Muscle of leg (tissue), 11 donors: ENCODE results near the gene PEX16. TPM values are rescaled to one million over a fixed set of nuclear protein-coding genes. Genes with fewer than 3 reads are reported as not detected.
"Not testable (repeated sequence)": the region's sequence is repeated elsewhere in the genome, so short reads cannot be mapped to it uniquely, and the experiment has no call there.

ENCODE experiments used
- DNase-seq: peaks from one replicate; pipeline ENCODE4 v3.0.0; 2013
- H3K27ac ChIP-seq: one replicate; pipeline ENCODE4 v1.5.1; 2013; ENCODE audit warnings: mild to moderate bottlenecking, low read length, control low read depth
- H3K27me3 ChIP-seq: one replicate; pipeline ENCODE4 v1.6.1; 2013; ENCODE audit warnings: low read length; ENCODE audit not compliant: control insufficient read depth, insufficient read depth
- H3K36me3 ChIP-seq: one replicate; pipeline ENCODE4 v1.6.1; 2013; ENCODE audit warnings: low read length; ENCODE audit not compliant: control insufficient read depth, insufficient read depth
- H3K4me1 ChIP-seq: one replicate; pipeline ENCODE4 v1.6.1; 2013; ENCODE audit warnings: low read length; ENCODE audit not compliant: control insufficient read depth, insufficient read depth
- H3K4me3 ChIP-seq: one replicate; pipeline ENCODE4 v1.5.1; 2013; ENCODE audit warnings: low read length, control low read depth
- H3K9me3 ChIP-seq: replicated peaks from 2 replicates; pipeline ENCODE4 v1.6.1; 2013; ENCODE audit warnings: low read depth, low read length; ENCODE audit not compliant: control insufficient read depth
- WGBS: methylation state at CpG from one replicate; pipeline ENCODE4 v1.1.5; 2013; ENCODE audit warnings: missing lambda C conversion rate; ENCODE audit not compliant: insufficient coverage; 5-methylcytosine and 5-hydroxymethylcytosine counted together
- polyA plus RNA-seq, 8 donors: library from polyadenylated mRNA; unstranded; fragments of 120-200 nt; gene quantifications; one replicate each; pipeline versions ENCODE4 v1.2.1 to v1.2.3, GENCODE V29; 2013; ENCODE audit warnings: inconsistent platforms in 1 of 8, low replicate concordance in 1 of 8; ENCODE audit not compliant: insufficient read length in 8 of 8, insufficient read depth in 1 of 8
- total RNA-seq: library from RNA; stranded (reverse); fragments of 120-200 nt; gene quantifications from one replicate; pipeline ENCODE4 v1.2.4, GENCODE V29; 2013

PEX16 gene
- total and polyA plus RNA-seq, 9 donors = 11.1 to 16.3 (median 14.2) TPM

GRCh38 chr11:45900175-45900800, 17.4 kb downstream of the PEX16 start:
- Histone ChIP-seq H3K27ac (peak overlapping the region; percentile 42), H3K4me3 (peak overlapping the region; percentile 62), H3K4me1 (peaks cover 61% of the 10 kb centered on the region), H3K36me3 (peaks cover 37% of the 10 kb centered on the region)
- H3K27me3 ChIP-seq, H3K9me3 ChIP-seq, DNase-seq: not testable (repeated sequence)
- under 1% methylated on average over 29 of the region's 59 CpGs for WGBS

- Histone ChIP-seq H3K27ac (peak overlapping the region; percentile 80), H3K9me3 (no peaks in the 10 kb centered on the region), H3K4me1 (peaks cover 67% of the 10 kb centered on the region), H3K36me3 (peaks cover 30% of the 10 kb centered on the region), H3K4me3 (peak overlapping the region; percentile 34), H3K27me3 (peaks cover 10% of the 10 kb centered on the region)
- under 1% methylated on average over 44 of the region's 62 CpGs for WGBS
- DNase-seq = peak; percentile 96
Measured at GRCh38 chr11:45899448-45900174, 18.1 kb downstream of the PEX16 start.

GRCh38 chr11:45899086-45899447, 18.6 kb downstream of the PEX16 start:
- H3K36me3 ChIP-seq = peaks cover 26% of the 10 kb centered on the region
- no peak for DNase-seq
- H3K27me3 ChIP-seq = peaks cover 10% of the 10 kb centered on the region
- H3K4me3 ChIP-seq = peak overlapping the region; percentile 34
- H3K27ac ChIP-seq = peak overlapping the region; percentile 80
- WGBS = 0% methylated on average over 2 of the region's 3 CpGs
- H3K9me3 ChIP-seq = no peaks in the 10 kb centered on the region
- H3K4me1 ChIP-seq = peaks cover 73% of the 10 kb centered on the region

- Histone ChIP-seq H3K4me3 (no peak overlapping the region), H3K36me3 (peaks cover 11% of the 10 kb centered on the region), H3K4me1 (peaks cover 73% of the 10 kb centered on the region), H3K9me3 (no peaks in the 10 kb centered on the region), H3K27me3 (peaks cover 10% of the 10 kb centered on the region), H3K27ac (peak overlapping the region; percentile 81)
- WGBS = 87% methylated on average over 3 of the region's 6 CpGs
- DNase-seq = no peak
Measured at GRCh38 chr11:45897556-45897955, 20.1 kb downstream of the PEX16 start.

- peak; percentile 83 for DNase-seq
- WGBS = 3% methylated on average over 15 of the region's 19 CpGs
- Histone ChIP-seq H3K27me3 (peaks cover 10% of the 10 kb centered on the region), H3K36me3 (peaks cover 1% of the 10 kb centered on the region), H3K27ac (peak overlapping the region; percentile 85), H3K9me3 (no peaks in the 10 kb centered on the region), H3K4me1 (peaks cover 67% of the 10 kb centered on the region), H3K4me3 (peak overlapping the region; percentile 17)
Measured at GRCh38 chr11:45896422-45896984, 21.2 kb downstream of the PEX16 start.

- H3K27ac ChIP-seq = peak overlapping the region; percentile 85
- H3K9me3 ChIP-seq = no peaks in the 10 kb centered on the region
- 90% methylated on average over 5 of the region's 8 CpGs for WGBS
- peaks cover 7% of the 10 kb centered on the region for H3K27me3 ChIP-seq
- peaks cover 60% of the 10 kb centered on the region for H3K4me1 ChIP-seq
- H3K36me3 ChIP-seq = no peaks in the 10 kb centered on the region
- peak overlapping the region; percentile 17 for H3K4me3 ChIP-seq
- no peak for DNase-seq
Measured at GRCh38 chr11:45895553-45896259, 22.0 kb downstream of the PEX16 start.

GRCh38 chr11:45894555-45895247, 23.0 kb downstream of the PEX16 start:
- H3K4me3 ChIP-seq = no peak overlapping the region
- peaks cover 2% of the 10 kb centered on the region for H3K27me3 ChIP-seq
- H3K4me1 ChIP-seq = peaks cover 55% of the 10 kb centered on the region
- H3K27ac ChIP-seq = no peak overlapping the region
- WGBS = 86% methylated on average over 6 of the region's 6 CpGs
- H3K36me3 ChIP-seq = no peaks in the 10 kb centered on the region
- no peak for DNase-seq
- H3K9me3 ChIP-seq = no peaks in the 10 kb centered on the region

- peaks cover 38% of the 10 kb centered on the region for H3K4me1 ChIP-seq
- no peaks in the 10 kb centered on the region for H3K36me3 ChIP-seq
- WGBS = 67% methylated on average over 4 of the region's 5 CpGs
- no peaks in the 10 kb centered on the region for H3K9me3 ChIP-seq
- no peak overlapping the region for H3K27ac ChIP-seq
- no peak for DNase-seq
- no peak overlapping the region for H3K4me3 ChIP-seq
- peaks cover 3% of the 10 kb centered on the region for H3K27me3 ChIP-seq
Measured at GRCh38 chr11:45892856-45893255, 24.8 kb downstream of the PEX16 start.

- no peak overlapping the region for H3K4me3 ChIP-seq
- WGBS = 76% methylated on average over 9 of the region's 9 CpGs
Measured at GRCh38 chr11:45890886-45891550, 26.7 kb downstream of the PEX16 start.

More at GRCh38 chr11:45890886-45891550, 26.7 kb downstream of the PEX16 start:
- Histone ChIP-seq H3K27me3 (peaks cover 14% of the 10 kb centered on the region), H3K4me1 (peaks cover 23% of the 10 kb centered on the region), H3K27ac (no peak overlapping the region), H3K36me3 (no peaks in the 10 kb centered on the region), H3K9me3 (no peaks in the 10 kb centered on the region)
- no peak for DNase-seq
